ENCODE measurements around the gene TMEM209.

GRCh38 chr7:130148561-130148960, 56.6 kb downstream of the TMEM209 start:
- TF ChIP-seq POLR2A (IDR thresholded peaks at IDR 0.05): no peak
- TF ChIP-seq, protein P1, sequence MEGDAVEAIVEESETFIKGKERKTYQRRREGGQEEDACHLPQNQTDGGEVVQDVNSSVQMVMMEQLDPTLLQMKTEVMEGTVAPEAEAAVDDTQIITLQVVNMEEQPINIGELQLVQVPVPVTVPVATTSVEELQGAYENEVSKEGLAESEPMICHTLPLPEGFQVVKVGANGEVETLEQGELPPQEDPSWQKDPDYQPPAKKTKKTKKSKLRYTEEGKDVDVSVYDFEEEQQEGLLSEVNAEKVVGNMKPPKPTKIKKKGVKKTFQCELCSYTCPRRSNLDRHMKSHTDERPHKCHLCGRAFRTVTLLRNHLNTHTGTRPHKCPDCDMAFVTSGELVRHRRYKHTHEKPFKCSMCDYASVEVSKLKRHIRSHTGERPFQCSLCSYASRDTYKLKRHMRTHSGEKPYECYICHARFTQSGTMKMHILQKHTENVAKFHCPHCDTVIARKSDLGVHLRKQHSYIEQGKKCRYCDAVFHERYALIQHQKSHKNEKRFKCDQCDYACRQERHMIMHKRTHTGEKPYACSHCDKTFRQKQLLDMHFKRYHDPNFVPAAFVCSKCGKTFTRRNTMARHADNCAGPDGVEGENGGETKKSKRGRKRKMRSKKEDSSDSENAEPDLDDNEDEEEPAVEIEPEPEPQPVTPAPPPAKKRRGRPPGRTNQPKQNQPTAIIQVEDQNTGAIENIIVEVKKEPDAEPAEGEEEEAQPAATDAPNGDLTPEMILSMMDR (IDR thresholded peaks at IDR 0.05): no peak

Measured in vagina (tissue), 2 donors.